K562 (cell line): ENCODE results near the gene THAP9. TPM values are rescaled to one million over a fixed set of nuclear protein-coding genes. Genes with fewer than 3 reads are reported as not detected.

ENCODE experiments used
- ATF1 ChIP-seq, 2 experiments: fragments of 450-650 bp in 1 of 2; IDR thresholded peaks; 2 replicates each; pipeline ENCODE4 v1.6.1; 2016; ENCODE audit warnings: missing compliant biosample characterization in 1 of 2, missing genetic modification characterization in 1 of 2
- BHLHE40 ChIP-seq: IDR thresholded peaks from 2 replicates; pipeline ENCODE4 v1.6.1; 2011; ENCODE audit warnings: low read length, improper control_type of control experiment
- BRD4 ChIP-seq: fragments of 200-600 bp; sonication (generic); IDR thresholded peaks from 2 replicates; pipeline ENCODE4 v1.6.1; 2017; ENCODE audit warnings: inconsistent platforms
- CAMTA2 ChIP-seq: fragments of 250-450 bp; sonication (Bioruptor Pico); conservative IDR thresholded peaks from 2 replicates; pipeline ENCODE4 v1.5.1; 2022
- DNMT1 ChIP-seq: fragments of 450-650 bp; IDR thresholded peaks from 2 replicates; pipeline ENCODE4 v1.6.1; 2016; ENCODE audit warnings: antibody characterized with exemption, mild to moderate bottlenecking
- ELF1 ChIP-seq: fragments of 200-800 bp; sonication (Bioruptor generic); IDR thresholded peaks from 2 replicates; pipeline ENCODE4 v1.6.1; 2016; ENCODE audit warnings: missing genetic modification characterization, missing compliant biosample characterization
- ELF2 ChIP-seq: fragments of 250-450 bp; sonication (Bioruptor Pico); IDR thresholded peaks from 2 replicates; pipeline ENCODE4 v1.5.0; 2021; ENCODE audit warnings: mild to moderate bottlenecking
- ELK3 ChIP-seq: fragments of 450-650 bp; formaldehyde crosslinking; IDR thresholded peaks from 2 replicates; pipeline ENCODE4 v1.4.0; 2020; ENCODE audit warnings: mild to moderate bottlenecking
- GTF2E2 ChIP-seq: fragments of 200-800 bp; sonication (Bioruptor generic); IDR thresholded peaks from 2 replicates; pipeline ENCODE4 v1.6.1; 2016; ENCODE audit warnings: missing genetic modification characterization, missing compliant biosample characterization
- HCFC1 ChIP-seq: IDR thresholded peaks from 2 replicates; pipeline ENCODE4 v1.6.1; 2012; ENCODE audit warnings: low read depth, low read length, improper control_type of control experiment
- HDAC8 ChIP-seq: fragments of 450-650 bp; IDR thresholded peaks from 2 replicates; pipeline ENCODE4 v1.6.1; 2016; ENCODE audit warnings: mild to moderate bottlenecking, missing genetic modification characterization, moderate library complexity, missing compliant biosample characterization
- JUN ChIP-seq, 2 experiments: sonication (generic) in 1 of 2; formaldehyde crosslinking in 1 of 2; IDR thresholded peaks; 2 replicates each; pipeline versions ENCODE4 v1.6.1 to v1.8.0; 2012 to 2022; ENCODE audit warnings: borderline replicate concordance in 2 of 2, mild to moderate bottlenecking in 2 of 2, improper control_type of control experiment in 1 of 2, low read depth in 1 of 2, low read length in 1 of 2, missing genetic modification reagents in 1 of 2
- KLF16 ChIP-seq: IDR thresholded peaks from 2 replicates; pipeline ENCODE4 v1.6.1; 2016; ENCODE audit warnings: antibody characterized with exemption
- LEF1 ChIP-seq: fragments of 450-650 bp; IDR thresholded peaks from 2 replicates; pipeline ENCODE4 v1.6.1; 2016; ENCODE audit warnings: mild to moderate bottlenecking
- MBD2 ChIP-seq: sonication (generic); IDR thresholded peaks from 2 replicates; pipeline ENCODE4 v1.6.1; 2016; ENCODE audit warnings: low read depth, borderline replicate concordance
- MCM3 ChIP-seq: fragments of 450-650 bp; IDR thresholded peaks from 2 replicates; pipeline ENCODE4 v1.6.1; 2016
- NFIX ChIP-seq: fragments of 250-450 bp; sonication (Bioruptor Pico); IDR thresholded peaks from 2 replicates; pipeline ENCODE4 v1.4.0; 2020; ENCODE audit warnings: low read depth, mild to moderate bottlenecking, moderate library complexity
- PPARD ChIP-seq: fragments of 250-450 bp; sonication (Bioruptor Pico); IDR thresholded peaks from 2 replicates; pipeline ENCODE4 v1.8.0; 2022; ENCODE audit warnings: inconsistent platforms, mild to moderate bottlenecking, moderate library complexity
- RFX1 ChIP-seq: fragments of 450-650 bp; IDR thresholded peaks from 2 replicates; pipeline ENCODE4 v1.6.1; 2016; ENCODE audit warnings: mild to moderate bottlenecking, moderate library complexity
- SMARCA5 ChIP-seq: fragments of 450-650 bp; IDR thresholded peaks from 2 replicates; pipeline ENCODE4 v1.6.1; 2016
- SNRNP70 ChIP-seq: fragments of 200-400 bp; formaldehyde crosslinking; optimal IDR thresholded peaks from 2 replicates; pipeline ENCODE3; 2017; ENCODE audit warnings: low read depth, low read length
- ZFX ChIP-seq: sonication (generic); formaldehyde crosslinking; IDR thresholded peaks from 2 replicates; pipeline ENCODE4 v1.8.0; 2022; ENCODE audit warnings: mild to moderate bottlenecking, missing genetic modification reagents, moderate library complexity
- ZNF668 ChIP-seq: fragments of 250-450 bp; sonication (Bioruptor Pico); IDR thresholded peaks from 2 replicates; pipeline ENCODE4 v1.8.0; 2022; ENCODE audit warnings: mild to moderate bottlenecking, inconsistent platforms
- ZNF76 ChIP-seq: fragments of 250-450 bp; sonication (Bioruptor Pico); IDR thresholded peaks from 2 replicates; pipeline ENCODE4 v1.4.0; 2020; ENCODE audit warnings: mild to moderate bottlenecking, moderate library complexity, borderline replicate concordance
- ZNF764 ChIP-seq: fragments of 250-450 bp; sonication (Bioruptor Pico); IDR thresholded peaks from 2 replicates; pipeline ENCODE4 v1.4.0; 2020; ENCODE audit warnings: low read depth, mild to moderate bottlenecking, moderate library complexity
- polyA plus RNA-seq, 8 experiments: library from polyadenylated mRNA; depleted of rRNA in 4 of 8; stranded (reverse) in 5 of 8; unstranded in 3 of 8; fragments of >200 nt; fragmentation: Nextera tagmentation in 2 of 8; fragmentation: Illumina TruSeq in 1 of 8; extraction: Ambion mirVana in 2 of 8; extraction: Trizol in 1 of 8; gene quantifications; 2 replicates each; pipeline versions ENCODE4 v1.2.1 to v1.2.3, GENCODE V29; 2011 to 2014; ENCODE audit warnings: inconsistent platforms in 1 of 8, missing spikeins in 1 of 8
- total RNA-seq, 7 experiments: library from RNA; depleted of rRNA in 6 of 7; stranded (reverse); fragments of >200 nt in 6 of 7; fragmentation: Illumina TruSeq in 2 of 7; extraction: Trizol in 2 of 7; gene quantifications; 2 replicates each; pipeline versions ENCODE4 v1.2.1 to v1.2.3, GENCODE V29; 2011 to 2021; ENCODE audit warnings: low replicate concordance in 1 of 7
- TF ChIP-seq, protein P1 (sequence below): IDR thresholded peaks from 2 replicates; pipeline ENCODE4 v1.6.1; 2014; ENCODE audit warnings: antibody characterized with exemption
- TF ChIP-seq, protein P2 (sequence below), 2 experiments: fragments of 200-800 bp in 1 of 2; sonication (Bioruptor generic) in 1 of 2; sonication (generic) in 1 of 2; formaldehyde crosslinking in 1 of 2; IDR thresholded peaks in 1 of 2; conservative IDR thresholded peaks in 1 of 2; 2 replicates each; pipeline versions ENCODE4 v1.5.0 to v1.6.1; 2016 to 2020; ENCODE audit warnings: missing compliant biosample characterization in 1 of 2, missing genetic modification characterization in 1 of 2, missing genetic modification reagents in 1 of 2

Gene THAP9
- total and polyA plus RNA-seq, 9 of the 15 experiments (the other 6 are each of a cell fraction or from before 2014, with no cell fraction given): 3.4 to 7.0 (median 5.4) TPM

DNA sequence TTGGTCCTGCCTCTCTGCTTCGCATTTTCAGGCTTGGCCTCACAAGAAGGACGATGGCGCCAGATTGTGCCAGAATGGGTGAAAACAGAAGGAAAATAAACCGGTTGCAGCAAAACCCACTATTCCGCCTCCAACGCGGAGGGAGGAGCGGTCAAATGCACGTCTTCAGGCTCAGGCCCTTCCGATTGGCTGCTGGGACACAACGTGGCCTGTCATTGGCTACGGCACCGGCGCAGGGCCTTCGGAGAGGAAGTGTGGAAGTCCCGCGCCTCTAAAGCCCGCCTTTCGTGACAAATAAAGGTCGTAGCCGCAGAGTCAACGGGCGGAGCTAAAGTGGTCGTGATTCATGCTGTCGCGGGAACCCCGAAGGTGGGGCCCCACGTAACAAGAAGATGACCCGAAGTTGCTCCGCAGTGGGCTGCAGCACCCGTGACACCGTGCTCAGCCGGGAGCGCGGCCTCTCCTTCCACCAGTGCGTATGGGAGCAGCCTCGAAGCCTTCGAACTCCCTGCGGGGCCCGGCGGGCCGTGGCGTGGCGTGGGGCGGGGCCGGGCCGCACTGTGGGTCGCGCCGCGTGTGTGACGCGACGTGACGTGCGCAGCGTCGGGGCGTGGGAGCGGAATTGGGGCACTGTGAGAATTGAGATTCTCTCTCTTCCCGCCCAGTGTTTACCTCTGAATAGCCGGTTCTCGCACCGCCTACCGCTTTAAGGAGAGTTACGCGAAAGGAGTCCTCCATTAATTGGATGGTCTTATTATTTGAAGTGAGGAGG is at the start of gene THAP9 (continued):
- TF ChIP-seq SNRNP70: no peak
- TF ChIP-seq ZNF76 (CRISPR knock-in tag): no peak
- TF ChIP-seq RFX1: no peak
- TF ChIP-seq, protein P1, sequence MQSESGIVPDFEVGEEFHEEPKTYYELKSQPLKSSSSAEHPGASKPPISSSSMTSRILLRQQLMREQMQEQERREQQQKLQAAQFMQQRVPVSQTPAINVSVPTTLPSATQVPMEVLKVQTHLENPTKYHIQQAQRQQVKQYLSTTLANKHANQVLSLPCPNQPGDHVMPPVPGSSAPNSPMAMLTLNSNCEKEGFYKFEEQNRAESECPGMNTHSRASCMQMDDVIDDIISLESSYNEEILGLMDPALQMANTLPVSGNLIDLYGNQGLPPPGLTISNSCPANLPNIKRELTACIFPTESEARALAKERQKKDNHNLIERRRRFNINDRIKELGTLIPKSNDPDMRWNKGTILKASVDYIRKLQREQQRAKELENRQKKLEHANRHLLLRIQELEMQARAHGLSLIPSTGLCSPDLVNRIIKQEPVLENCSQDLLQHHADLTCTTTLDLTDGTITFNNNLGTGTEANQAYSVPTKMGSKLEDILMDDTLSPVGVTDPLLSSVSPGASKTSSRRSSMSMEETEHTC: 0 out of 2 replicates have a peak, but pooled peaks have one; percentile 61
- peak; percentile 80; the same call in 1 of the 2 replicates for TF ChIP-seq HDAC8 (tag)
- peak; percentile 49; the same call in 1 of the 2 replicates for TF ChIP-seq BHLHE40
- TF ChIP-seq GTF2E2 (tag): peak; percentile 76
- peak; percentile 58; the same call in 1 of the 2 replicates for TF ChIP-seq BRD4
- no peak for TF ChIP-seq NFIX (CRISPR knock-in tag)
- TF ChIP-seq, protein P2, sequence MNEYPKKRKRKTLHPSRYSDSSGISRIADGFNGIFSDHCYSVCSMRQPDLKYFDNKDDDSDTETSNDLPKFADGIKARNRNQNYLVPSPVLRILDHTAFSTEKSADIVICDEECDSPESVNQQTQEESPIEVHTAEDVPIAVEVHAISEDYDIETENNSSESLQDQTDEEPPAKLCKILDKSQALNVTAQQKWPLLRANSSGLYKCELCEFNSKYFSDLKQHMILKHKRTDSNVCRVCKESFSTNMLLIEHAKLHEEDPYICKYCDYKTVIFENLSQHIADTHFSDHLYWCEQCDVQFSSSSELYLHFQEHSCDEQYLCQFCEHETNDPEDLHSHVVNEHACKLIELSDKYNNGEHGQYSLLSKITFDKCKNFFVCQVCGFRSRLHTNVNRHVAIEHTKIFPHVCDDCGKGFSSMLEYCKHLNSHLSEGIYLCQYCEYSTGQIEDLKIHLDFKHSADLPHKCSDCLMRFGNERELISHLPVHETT (CRISPR knock-in tag; conservative IDR thresholded peaks at IDR 0.05 in 1 of 2, IDR thresholded peaks at IDR 0.05 in 1 of 2): peak in 1 of 2 experiments; percentile 64; a peak in 1 of 4 replicates
- peak; percentile 67 for TF ChIP-seq ATF1 (CRISPR knock-in tag; IDR thresholded peaks at IDR 0.05)
- TF ChIP-seq ATF1 (tag; IDR thresholded peaks at IDR 0.05): peak; percentile 99
- TF ChIP-seq SMARCA5: peak; percentile 9; the same call in 1 of the 2 replicates
- TF ChIP-seq HCFC1: peak; percentile 30
- TF ChIP-seq DNMT1: no peak; the same call in 1 of the 2 replicates
- 0 out of 2 replicates have a peak, but pooled peaks have one; percentile 46 for TF ChIP-seq ELF2 (CRISPR knock-in tag)
- peak; percentile 97 for TF ChIP-seq ZFX
- no peak for TF ChIP-seq KLF16
- TF ChIP-seq PPARD (CRISPR knock-in tag): no peak
- no peak for TF ChIP-seq ZNF668 (CRISPR knock-in tag)
- peak; percentile 80 for TF ChIP-seq ELF1 (tag)
- TF ChIP-seq MBD2: peak; percentile 96
- TF ChIP-seq ZNF764 (CRISPR knock-in tag): no peak
- no peak for TF ChIP-seq ELK3
- no peak for TF ChIP-seq LEF1
- 0 out of 2 replicates have a peak, but pooled peaks have one; percentile 7 for TF ChIP-seq JUN (IDR thresholded peaks at IDR 0.05; ENCODE audit: borderline replicate concordance, low read depth, low read length)
- peak; percentile 95 for TF ChIP-seq JUN (CRISPR knock-in tag; IDR thresholded peaks at IDR 0.05; ENCODE audit: borderline replicate concordance)
- TF ChIP-seq MCM3: no peak
- TF ChIP-seq CAMTA2: no peak
